Measurements from ENCODE around the gene FHL2. TPM values are rescaled to one million over a fixed set of nuclear protein-coding genes. Genes with fewer than 3 reads are reported as not detected.

Gene FHL2
- total and polyA plus RNA-seq, 9 of the 15 experiments (the other 6 are each of a cell fraction or from before 2014, with no cell fraction given) = 7.5 to 33.1 (median 23.9) TPM

GRCh38 chr2:105398336-105399206, at the start of gene FHL2 (continued):
- TF ChIP-seq ARID4B (CRISPR knock-in tag; IDR thresholded peaks at IDR 0.05) (peak; percentile 66; the same call in 1 of the 2 replicates), CBX2 (IDR thresholded peaks at IDR 0.05; ENCODE audit: insufficient read depth, low read length, poor library complexity, severe bottlenecking) (no peak), PREB (CRISPR knock-in tag; IDR thresholded peaks at IDR 0.05) (no peak), PATZ1 (CRISPR knock-in tag; IDR thresholded peaks at IDR 0.05; ENCODE audit: borderline replicate concordance) (no peak), ELF2 (CRISPR knock-in tag; IDR thresholded peaks at IDR 0.05) (no peak), MECOM (CRISPR knock-in tag; IDR thresholded peaks at IDR 0.05) (no peak), FOXK1 (CRISPR knock-in tag; IDR thresholded peaks at IDR 0.05; ENCODE audit: borderline replicate concordance) (no peak), TAF7 (tag; IDR thresholded peaks at IDR 0.05) (peak; percentile 40; the same call in 1 of the 2 replicates), L3MBTL2 (IDR thresholded peaks at IDR 0.05) (no peak), ZNF639 (CRISPR knock-in tag; conservative IDR thresholded peaks at IDR 0.05 in 1 of 2, IDR thresholded peaks at IDR 0.05 in 1 of 2) (peak in 1 of 2 experiments; percentile 60; a peak in 2 of 4 replicates), ZBTB7A (IDR thresholded peaks at IDR 0.05; ENCODE audit: borderline replicate concordance, control insufficient read depth, low read depth, low read length) (peak; percentile 93), YBX1 (IDR thresholded peaks at IDR 0.05) (no peak), SAFB2 (IDR thresholded peaks at IDR 0.05; ENCODE audit: borderline replicate concordance, low read depth, low read length, severe bottlenecking) (no peak), ZNF324 (CRISPR knock-in tag; IDR thresholded peaks at IDR 0.05) (no peak), NONO (IDR thresholded peaks at IDR 0.05; ENCODE audit: low read depth in 2 of 2, low read length in 1 of 2) (peak in 1 of 2 experiments; percentile 52; a peak in 1 of 4 replicates), PHF8 (IDR thresholded peaks at IDR 0.05; ENCODE audit: borderline replicate concordance, low read length) (peak; percentile 92)
